Measurements from ENCODE around the gene MAP2K5.

MAP2K5 gene

DNA sequence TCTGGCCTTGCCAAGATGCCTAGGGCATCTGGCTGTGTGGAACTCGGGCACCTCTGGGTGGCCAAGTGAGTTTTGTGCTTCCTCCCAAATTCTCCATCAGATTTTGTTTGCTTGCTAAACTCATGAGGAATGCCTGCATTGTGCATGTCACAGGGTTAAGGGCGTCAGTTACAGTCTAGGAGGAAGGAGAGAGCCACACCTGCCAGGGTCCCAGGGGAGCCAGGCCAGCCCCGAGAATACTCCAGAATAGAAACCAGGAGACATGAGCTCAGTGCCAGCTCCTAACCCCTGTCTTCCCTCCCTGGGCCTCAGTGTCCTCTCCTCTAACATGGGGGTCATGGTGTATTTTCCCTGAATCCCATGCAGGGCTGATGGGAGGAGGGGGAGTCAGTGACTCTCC lies 260.8 kb downstream of the MAP2K5 start:
- Mint-ChIP-seq H3K4me1 (no peaks in the 10 kb centered on the region), H3K36me3 (ENCODE audit: low read depth) (peaks cover 5% of the 10 kb centered on the region), H3K27ac (no peak overlapping the region), H3K9me3 (no peaks in the 10 kb centered on the region), H3K4me3 (no peak overlapping the region), H3K27me3 (ENCODE audit: low read depth) (no peaks in the 10 kb centered on the region)
- no peak for TF ChIP-seq CTCF (IDR thresholded peaks at IDR 0.05; ENCODE audit: unreplicated experiment in 3 of 3)

DNA sequence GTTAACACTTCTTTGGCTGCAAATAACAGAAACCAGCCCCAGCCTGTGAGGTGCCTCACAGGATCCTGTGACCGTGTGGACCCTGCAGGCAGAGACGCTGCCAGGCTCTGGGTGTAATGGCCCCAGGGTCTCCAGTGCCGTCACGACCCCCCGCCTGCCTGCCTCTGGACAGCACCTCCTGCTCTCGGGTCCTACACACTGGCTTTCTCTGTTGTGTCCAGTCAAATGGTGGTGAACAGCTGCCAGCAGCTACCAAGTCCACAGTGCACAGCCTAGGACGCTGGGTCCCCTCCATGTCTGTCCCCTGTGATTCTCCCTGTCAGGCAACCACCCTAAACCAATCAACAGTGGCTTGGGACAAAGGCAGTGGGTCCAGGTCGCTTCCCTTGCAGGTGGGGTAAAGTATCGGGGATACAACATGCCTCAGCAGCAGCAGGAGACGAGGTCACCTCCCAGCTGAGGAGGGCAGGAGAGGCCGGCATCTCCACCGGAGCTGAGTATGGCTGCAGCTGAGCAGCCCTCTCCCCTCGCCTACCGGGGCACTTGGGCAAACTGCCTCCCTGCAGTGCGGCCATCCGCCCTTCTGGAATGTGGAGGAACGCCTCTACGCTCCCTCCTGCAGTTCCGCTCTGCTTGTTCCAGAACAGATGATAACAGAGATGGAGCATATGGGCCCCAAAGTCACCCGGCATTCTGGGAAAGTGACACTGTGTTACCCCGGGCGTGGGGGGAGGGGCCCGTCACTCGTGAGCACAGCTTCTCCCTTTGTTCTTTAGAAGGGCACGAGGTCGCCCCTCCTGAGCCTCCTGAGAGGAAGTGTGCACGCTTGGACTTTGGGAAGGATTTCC lies 261.7 kb downstream of the MAP2K5 start:
- Mint-ChIP-seq H3K36me3 (ENCODE audit: low read depth) (peaks cover 6% of the 10 kb centered on the region), H3K9me3 (no peaks in the 10 kb centered on the region)
- TF ChIP-seq CTCF (IDR thresholded peaks at IDR 0.05; ENCODE audit: unreplicated experiment in 3 of 3) = no peak

DNA sequence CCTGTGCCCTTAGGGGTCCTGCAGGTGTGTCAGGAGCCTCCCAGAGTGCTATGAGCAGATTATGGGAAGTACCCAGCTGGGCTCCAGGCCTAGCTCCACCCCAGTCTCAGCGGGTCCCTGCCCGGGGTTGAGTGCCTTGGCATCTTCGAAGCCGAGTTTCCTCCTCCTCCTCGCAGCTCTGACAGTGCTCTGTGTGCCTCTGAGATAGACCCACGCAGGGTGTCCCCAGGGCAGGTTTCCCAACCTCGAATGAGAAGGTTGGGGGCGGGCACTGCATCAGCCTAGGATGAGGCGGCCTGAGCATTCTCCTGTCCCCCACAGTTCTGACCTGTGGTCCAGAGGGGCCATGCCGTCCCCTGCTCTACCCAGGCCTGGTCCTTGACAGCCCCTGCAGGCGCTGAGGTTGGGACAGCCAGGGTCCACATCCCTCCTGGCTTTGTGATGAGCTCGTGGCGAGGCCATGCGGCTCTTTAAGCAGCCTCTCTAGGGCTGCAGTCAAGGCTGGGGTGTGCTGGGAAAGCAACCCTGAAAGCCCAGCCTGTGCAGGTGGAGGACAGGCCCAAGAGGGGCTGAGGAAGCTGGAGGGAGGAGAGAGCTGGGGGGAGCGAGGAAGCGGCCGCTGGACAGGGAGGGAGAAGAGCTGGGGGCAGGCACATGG lies 262.6 kb downstream of the MAP2K5 start:
- H3K36me3 Mint-ChIP-seq (ENCODE audit: low read depth) = peaks cover 8% of the 10 kb centered on the region
- H3K4me3 Mint-ChIP-seq = peak overlapping the region in 1 of 3 experiments; percentile 27
- no peak overlapping the region for H3K27ac Mint-ChIP-seq
- TF ChIP-seq CTCF (IDR thresholded peaks at IDR 0.05; ENCODE audit: unreplicated experiment in 3 of 3) = no peak
- H3K4me1 Mint-ChIP-seq = no peaks in the 10 kb centered on the region
- H3K9me3 Mint-ChIP-seq = no peaks in the 10 kb centered on the region
- H3K27me3 Mint-ChIP-seq (ENCODE audit: low read depth) = peaks cover 3% of the 10 kb centered on the region

More for the DNA sequence above, 261.7 kb downstream of the MAP2K5 start:
- Mint-ChIP-seq H3K27me3 (ENCODE audit: low read depth) (peaks cover 3% of the 10 kb centered on the region), H3K4me3 (no peak overlapping the region), H3K4me1 (no peaks in the 10 kb centered on the region), H3K27ac (no peak overlapping the region)

GRCh38 chr15:67805666-67806516 lies 263.4 kb downstream of the MAP2K5 start:
- TF ChIP-seq CTCF (IDR thresholded peaks at IDR 0.05; ENCODE audit: unreplicated experiment in 3 of 3) = no peak
- H3K9me3 Mint-ChIP-seq = no peaks in the 10 kb centered on the region
- H3K27me3 Mint-ChIP-seq (ENCODE audit: low read depth) = peaks cover 3% of the 10 kb centered on the region
- H3K4me1 Mint-ChIP-seq = no peaks in the 10 kb centered on the region
- H3K27ac Mint-ChIP-seq = no peak overlapping the region
- peaks cover 8% of the 10 kb centered on the region for H3K36me3 Mint-ChIP-seq (ENCODE audit: low read depth)
- no peak overlapping the region for H3K4me3 Mint-ChIP-seq

GRCh38 chr15:67806536-67806935 lies 264.0 kb downstream of the MAP2K5 start:
- Mint-ChIP-seq H3K9me3 (no peaks in the 10 kb centered on the region), H3K4me3 (no peak overlapping the region), H3K27me3 (ENCODE audit: low read depth) (peaks cover 4% of the 10 kb centered on the region), H3K36me3 (ENCODE audit: low read depth) (peaks cover 8% of the 10 kb centered on the region), H3K4me1 (no peaks in the 10 kb centered on the region), H3K27ac (no peak overlapping the region)
- TF ChIP-seq CTCF (IDR thresholded peaks at IDR 0.05; ENCODE audit: unreplicated experiment in 3 of 3) = no peak
